A673 (cell line): Measurements from ENCODE around the gene NMB. TPM values are rescaled to one million over a fixed set of nuclear protein-coding genes. Genes with fewer than 3 reads are reported as not detected.

Experiments
- BruUV-seq: library from RNA; stranded (reverse); fragments of 400-500 nt; replicated peaks from 2 replicates; lab custom pipeline; 2021; lab: Mats Ljungman, UMichigan
- CTCF ChIA-PET: fragments of 300-600 bp; sonication (Branson Sonifier 250); formaldehyde crosslinking; loops from one replicate; lab custom pipeline; 2022; ENCODE audit warnings: antibody characterized with exemption; lab: Charles Lee
- POLR2A ChIA-PET: fragments of 300-600 bp; sonication (Branson Sonifier 250); formaldehyde crosslinking; loops from one replicate; lab custom pipeline; 2022; ENCODE audit warnings: antibody characterized with exemption; ENCODE audit not compliant: low non-redundant PET; lab: Charles Lee
- DNase-seq: peaks from one replicate; pipeline ENCODE4 v3.0.0-alpha.2; 2015; ENCODE audit warnings: low spot score
- H3K27ac ChIP-seq: fragments of 200-600 bp; sonication (generic); 2 replicates; pipeline ENCODE4 v1.5.1; 2016; ENCODE audit warnings: mixed run types, low read depth, mild to moderate bottlenecking, mixed read lengths, antibody characterized with exemption, low read length; ENCODE audit not compliant: poor library complexity, severe bottlenecking
- H3K27me3 ChIP-seq: fragments of 200-600 bp; sonication (generic); replicated peaks from 2 replicates; pipeline ENCODE4 v1.6.1; 2017; ENCODE audit warnings: mixed run types, low read depth, mild to moderate bottlenecking, mixed read lengths, antibody characterized with exemption, low read length; ENCODE audit not compliant: insufficient read depth, poor library complexity
- H3K36me3 ChIP-seq: fragments of 200-600 bp; sonication (generic); 2 replicates; pipeline ENCODE4 v1.6.1; 2016; ENCODE audit warnings: mixed run types, mild to moderate bottlenecking, mixed read lengths, antibody characterized with exemption, low read length; ENCODE audit not compliant: insufficient read depth, poor library complexity, severe bottlenecking
- H3K4me1 ChIP-seq: fragments of 200-600 bp; sonication (generic); 2 replicates; pipeline ENCODE4 v1.6.1; 2017; ENCODE audit warnings: mixed run types, mild to moderate bottlenecking, mixed read lengths, antibody characterized with exemption, low read length; ENCODE audit not compliant: insufficient read depth, poor library complexity, severe bottlenecking
- H3K4me3 ChIP-seq: fragments of 200-600 bp; sonication (generic); 2 replicates; pipeline ENCODE4 v1.5.1; 2016; ENCODE audit warnings: low read depth, mixed run types, mild to moderate bottlenecking, mixed read lengths, low read length; ENCODE audit not compliant: poor library complexity, severe bottlenecking
- H3K9me3 ChIP-seq: fragments of 200-600 bp; sonication (generic); 2 replicates; pipeline ENCODE4 v1.6.1; 2016; ENCODE audit warnings: mixed run types, low read depth, mild to moderate bottlenecking, mixed read lengths, antibody characterized with exemption, low read length; ENCODE audit not compliant: poor library complexity, severe bottlenecking
- CTCF ChIP-seq: fragments of 300-800, 200-600 bp; sonication (generic); conservative IDR thresholded peaks from 2 replicates; pipeline ENCODE4 v1.5.1; 2017; ENCODE audit warnings: low read depth, mild to moderate bottlenecking, antibody characterized with exemption, low read length, moderate library complexity, mixed read lengths
- EZH2 ChIP-seq: fragments of 200-600 bp; sonication (generic); IDR thresholded peaks from 2 replicates; pipeline ENCODE4 v1.6.1; 2017; ENCODE audit warnings: borderline replicate concordance, low read depth, mild to moderate bottlenecking, mixed read lengths, antibody characterized with exemption, low read length; ENCODE audit not compliant: poor library complexity, severe bottlenecking
- intact Hi-C: fragments of 100-400 bp; cut with micrococcal nuclease; formaldehyde crosslinking; loops from one replicate; pipeline ENCODE4 v1.10.0; 2022; ENCODE audit not compliant: unreplicated experiment
- total RNA-seq: library from RNA; stranded (reverse); gene quantifications from 2 replicates; pipeline ENCODE4 v1.2.3, GENCODE V29; 2021

Gene NMB
- total RNA-seq, 1 experiment from 2014 or later = 15.1 TPM

- no peak for DNase-seq
- Histone ChIP-seq H3K36me3 (peaks cover 31% of the 10 kb centered on the region), H3K4me3 (no peak overlapping the region), H3K27ac (no peak overlapping the region), H3K9me3 (peaks cover 35% of the 10 kb centered on the region), H3K27me3 (no peaks in the 10 kb centered on the region), H3K4me1 (no peaks in the 10 kb centered on the region)
- ChIA-PET POLR2A (no interaction called here), CTCF (interaction anchor here (1.0 kb wide), 1 partner anchor 21 kb away, joined by 3 read pairs; the partner anchor contains the start of gene ZSCAN2)
- TF ChIP-seq CTCF (no peak), EZH2 (no peak)
- BruUV-seq = no TSS peak
- intact Hi-C loops = no loop called here
Observed at GRCh38 chr15:84621358-84621979, 36.5 kb downstream of the NMB start.

GRCh38 chr15:84620626-84621025 is 37.4 kb downstream of the NMB start:
- TF ChIP-seq EZH2 (no peak), CTCF (no peak)
- ChIA-PET POLR2A (no interaction called here), CTCF (no interaction called here)
- DNase-seq = no peak
- no peaks in the 10 kb centered on the region for H3K4me1 ChIP-seq
- H3K27ac ChIP-seq = no peak overlapping the region
- H3K9me3 ChIP-seq = peaks cover 35% of the 10 kb centered on the region
- H3K27me3 ChIP-seq = no peaks in the 10 kb centered on the region
- no TSS peak for BruUV-seq
- H3K4me3 ChIP-seq = no peak overlapping the region
- H3K36me3 ChIP-seq = peaks cover 31% of the 10 kb centered on the region
- intact Hi-C loops = no loop called here

GRCh38 chr15:84616235-84616634 is 41.8 kb downstream of the NMB start:
- ChIA-PET CTCF (no interaction called here), POLR2A (interaction anchor here (0.6 kb wide), 1 partner anchor 474 kb away, joined by 3 read pairs; no protein-coding TSS in a partner anchor)
- peaks cover 10% of the 10 kb centered on the region for H3K36me3 ChIP-seq
- H3K4me3 ChIP-seq = no peak overlapping the region
- H3K9me3 ChIP-seq = peaks cover 19% of the 10 kb centered on the region
- BruUV-seq = no TSS peak
- H3K27me3 ChIP-seq = no peaks in the 10 kb centered on the region
- no peak for TF ChIP-seq CTCF
- TF ChIP-seq EZH2 = no peak
- DNase-seq = no peak
- no peaks in the 10 kb centered on the region for H3K4me1 ChIP-seq
- intact Hi-C loops = no loop called here
- no peak overlapping the region for H3K27ac ChIP-seq
